ENCODE data around the gene GPR55.
"Not testable (repeated sequence)": the region's sequence is repeated elsewhere in the genome, so short reads cannot be mapped to it uniquely, and the experiment has no call there.

Gene GPR55

GRCh38 chr2:230924470-230925341 is at the start of gene GPR55:
Gene GPR55, minus strand, starts transcription at chr2:230925242. Its CDS starts 14,280 bp downstream, at chr2:230910962.
- DNase-seq (ENCODE audit: low read depth) = no peak

- DNase-seq (ENCODE audit: low read depth) = peak; percentile 59
Observed at GRCh38 chr2:230974096-230974913, 49.3 kb upstream of the GPR55 start.

- DNase-seq (ENCODE audit: low read depth) = no peak
Observed at GRCh38 chr2:230972046-230972445, 47.0 kb upstream of the GPR55 start.

GRCh38 chr2:230969659-230970015 is 44.6 kb upstream of the GPR55 start:
- DNase-seq (ENCODE audit: low read depth) = no peak

GRCh38 chr2:230968921-230969658 is 44.0 kb upstream of the GPR55 start:
- DNase-seq (ENCODE audit: low read depth) = no peak

GRCh38 chr2:230968314-230968713 is 43.3 kb upstream of the GPR55 start:
- not testable (repeated sequence) for DNase-seq (ENCODE audit: low read depth)

- no peak for DNase-seq (ENCODE audit: low read depth)
Observed at GRCh38 chr2:230967113-230967512, 42.1 kb upstream of the GPR55 start.

- DNase-seq (ENCODE audit: low read depth) = no peak
Observed at GRCh38 chr2:230964136-230964730, 39.2 kb upstream of the GPR55 start.

GRCh38 chr2:230961091-230961491 is 36.0 kb upstream of the GPR55 start:
- no peak for DNase-seq (ENCODE audit: low read depth)

GRCh38 chr2:230960026-230960425 is 35.0 kb upstream of the GPR55 start:
- DNase-seq (ENCODE audit: low read depth) = no peak

- DNase-seq (ENCODE audit: low read depth) = no peak
Observed at GRCh38 chr2:230958820-230959756, 34.0 kb upstream of the GPR55 start.

GRCh38 chr2:230957756-230958391 is 32.8 kb upstream of the GPR55 start:
- DNase-seq (ENCODE audit: low read depth) = no peak

- DNase-seq (ENCODE audit: low read depth) = peak; percentile 32
Observed at GRCh38 chr2:230956827-230957755, 32.0 kb upstream of the GPR55 start.

- no peak for DNase-seq (ENCODE audit: low read depth)
Observed at GRCh38 chr2:230955163-230955737, 30.2 kb upstream of the GPR55 start.

GRCh38 chr2:230954746-230955145 is 29.7 kb upstream of the GPR55 start:
- DNase-seq (ENCODE audit: low read depth) = no peak

- DNase-seq (ENCODE audit: low read depth) = no peak
Observed at GRCh38 chr2:230953845-230954244, 28.8 kb upstream of the GPR55 start.

- no peak for DNase-seq (ENCODE audit: low read depth)
Observed at GRCh38 chr2:230952226-230952956, 27.3 kb upstream of the GPR55 start.

- DNase-seq (ENCODE audit: low read depth) = no peak
Observed at GRCh38 chr2:230951396-230951795, 26.4 kb upstream of the GPR55 start.
